Measurements from ENCODE around the gene ZBTB18. TPM values are rescaled to one million over a fixed set of nuclear protein-coding genes. Genes with fewer than 3 reads are reported as not detected.
"Not testable (repeated sequence)": the region's sequence is repeated elsewhere in the genome, so short reads cannot be mapped to it uniquely, and the experiment has no call there.

Gene ZBTB18
- total RNA-seq, 1 donor from 2014 or later: 14.3 TPM

DNA sequence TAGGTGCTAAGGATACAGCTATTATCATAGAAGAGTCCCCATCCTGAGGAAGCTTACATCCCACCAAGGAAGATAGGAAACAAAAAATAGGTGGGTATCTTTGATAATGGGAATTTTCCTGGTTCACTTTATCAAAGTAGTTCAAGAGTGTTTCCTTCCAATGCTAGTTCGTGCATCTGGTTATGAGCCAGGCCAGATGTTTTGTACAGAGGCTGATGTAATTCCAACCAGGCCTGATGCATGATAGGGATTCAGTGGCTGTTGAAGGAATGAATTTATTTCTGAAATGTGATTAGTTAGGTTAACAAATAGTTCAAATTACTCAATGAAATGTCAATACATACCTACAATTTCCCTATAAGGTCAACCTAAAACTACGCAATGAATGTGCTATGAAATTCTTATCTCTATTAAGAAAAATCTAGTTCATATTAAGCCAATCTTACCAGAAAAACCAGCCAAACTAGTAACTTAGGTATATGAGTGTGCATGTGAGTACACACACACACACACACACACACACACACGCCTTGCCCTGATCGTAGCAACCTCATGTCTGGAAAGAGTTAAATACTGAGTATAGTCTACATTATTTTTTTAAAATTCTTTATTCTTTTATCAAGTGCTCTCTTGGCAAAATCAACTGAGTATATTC, 9.5 kb upstream of the ZBTB18 start:
- DNase-seq (ENCODE audit: low spot score) (no peak), ATAC-seq (no peak)

DNA sequence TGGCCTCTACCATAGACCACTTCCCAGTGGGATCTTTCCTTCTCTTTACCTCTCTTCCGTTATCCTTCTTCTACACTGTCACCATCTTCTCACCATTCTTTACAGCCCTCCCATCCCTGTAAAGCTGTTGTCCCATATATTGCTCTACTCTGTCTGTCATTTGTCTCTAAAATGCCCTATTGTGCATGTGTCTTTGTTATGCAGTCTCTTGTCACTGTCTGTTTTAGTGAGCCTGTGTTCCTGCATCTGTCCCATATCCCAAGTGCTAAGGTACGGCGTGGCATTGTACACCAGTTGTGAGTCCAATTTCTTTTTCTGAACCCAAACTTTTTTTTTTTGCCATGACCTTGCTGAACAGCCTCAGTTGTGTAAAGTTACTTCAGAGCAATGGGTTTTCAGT, 8.8 kb upstream of the ZBTB18 start:
- no peak for ATAC-seq
- no peak for DNase-seq (ENCODE audit: low spot score)

DNA sequence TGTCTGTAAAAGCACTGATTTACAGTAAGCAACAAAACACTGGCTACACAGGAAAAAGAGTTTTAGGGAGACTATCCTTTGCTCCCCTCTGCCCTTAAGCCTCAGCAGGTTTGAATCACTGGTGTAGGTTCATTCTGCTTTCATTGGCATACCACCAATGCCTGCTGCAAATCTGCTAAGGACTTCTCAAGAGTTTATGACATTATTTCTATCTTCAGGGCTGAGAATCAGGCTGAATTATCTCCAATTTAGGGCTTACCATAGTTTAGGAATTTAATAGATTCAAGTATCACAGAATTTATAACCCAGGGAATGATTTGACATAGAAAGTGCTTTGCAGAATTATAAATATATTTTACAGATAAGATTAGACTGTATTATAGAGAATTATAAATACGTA, 6.7 kb upstream of the ZBTB18 start:
- DNase-seq (ENCODE audit: low spot score): no peak
- ATAC-seq: no peak

DNA sequence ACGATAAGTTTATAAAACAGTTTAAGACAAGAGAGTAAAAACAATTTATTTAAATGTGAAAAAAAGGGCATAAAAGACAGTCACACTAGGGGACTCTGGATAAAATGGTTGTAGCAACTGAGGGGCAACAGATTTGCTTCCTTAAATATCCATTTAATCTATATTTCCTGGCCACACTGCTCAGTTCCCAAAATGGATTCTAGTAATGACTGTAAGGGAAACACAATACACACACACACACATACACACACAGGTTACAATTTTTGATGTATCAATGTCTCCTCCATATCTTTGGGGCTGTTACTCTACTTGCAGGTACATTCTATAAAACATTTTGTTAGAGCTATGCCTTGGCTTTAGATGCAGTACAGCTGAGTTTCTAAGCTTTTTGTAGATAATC, 4.8 kb upstream of the ZBTB18 start:
- not testable (repeated sequence) for ATAC-seq; DNase-seq (ENCODE audit: low spot score)

DNA sequence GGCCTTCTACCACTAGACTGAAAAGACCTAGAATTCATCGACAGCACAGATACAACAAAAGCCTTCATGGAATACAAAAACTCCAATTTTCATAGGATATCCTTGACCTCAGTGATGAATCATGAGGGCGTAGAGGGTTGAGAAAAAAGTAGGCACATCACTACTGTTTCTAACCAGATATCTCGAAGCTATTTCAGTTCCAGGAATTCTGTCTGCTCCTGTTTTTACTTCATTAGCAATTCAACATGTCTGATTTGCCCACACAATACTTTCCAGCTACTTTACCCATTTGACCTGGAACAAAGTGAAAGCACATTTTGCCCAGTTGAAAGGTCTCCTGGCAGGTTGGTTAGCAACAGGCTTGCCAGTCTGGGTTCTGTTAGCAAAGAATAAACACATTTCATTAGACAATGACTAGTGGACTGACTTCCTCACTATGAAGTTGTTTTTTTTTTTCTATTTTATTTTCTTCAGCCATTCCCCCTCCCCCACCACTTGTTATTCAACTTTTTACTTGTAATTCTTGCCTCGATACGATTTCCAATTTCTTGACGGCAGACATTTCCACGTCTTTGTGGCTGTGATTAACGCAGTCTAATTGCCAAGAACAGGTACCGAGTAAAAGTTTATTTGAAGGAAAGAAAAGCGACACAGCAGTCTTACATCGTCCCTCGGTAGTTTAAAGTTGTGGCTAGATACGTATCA, 4.0 kb upstream of the ZBTB18 start:
- peak; percentile 35 for ATAC-seq
- peak; percentile 76 for DNase-seq (ENCODE audit: low spot score)

DNA sequence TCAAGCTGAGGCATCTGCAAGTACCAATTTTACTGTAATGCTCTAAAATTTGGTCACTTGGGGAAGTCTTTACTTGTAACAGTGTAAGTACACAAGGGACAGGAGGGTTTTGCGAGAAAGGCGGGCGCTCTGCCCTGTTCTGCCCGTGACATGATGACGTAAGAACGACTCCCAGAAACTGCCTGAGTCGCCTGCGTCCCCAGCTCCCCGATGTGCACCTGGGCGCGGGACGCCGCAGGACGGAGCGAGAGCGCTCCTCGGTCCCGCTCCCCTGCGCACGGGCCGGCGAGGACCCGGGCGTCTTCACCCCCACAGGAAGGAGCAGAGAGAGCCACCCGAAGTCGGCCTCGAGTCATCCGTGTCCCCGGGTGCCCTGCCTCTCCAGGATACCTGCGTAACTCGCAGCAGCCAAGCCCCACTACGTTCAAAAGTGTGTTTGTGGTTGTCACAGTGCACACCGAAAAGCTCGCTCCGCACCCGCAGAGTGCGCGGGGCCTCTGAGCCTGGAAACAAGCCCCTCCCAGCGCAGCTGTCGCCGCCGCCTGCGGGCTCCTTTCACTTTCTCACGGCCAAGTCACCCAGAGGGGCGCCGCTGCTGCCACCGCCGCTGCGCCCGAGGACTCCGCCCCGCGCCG, 3.3 kb upstream of the ZBTB18 start:
- no peak for DNase-seq (ENCODE audit: low spot score)
- ATAC-seq: peak; percentile 42

DNA sequence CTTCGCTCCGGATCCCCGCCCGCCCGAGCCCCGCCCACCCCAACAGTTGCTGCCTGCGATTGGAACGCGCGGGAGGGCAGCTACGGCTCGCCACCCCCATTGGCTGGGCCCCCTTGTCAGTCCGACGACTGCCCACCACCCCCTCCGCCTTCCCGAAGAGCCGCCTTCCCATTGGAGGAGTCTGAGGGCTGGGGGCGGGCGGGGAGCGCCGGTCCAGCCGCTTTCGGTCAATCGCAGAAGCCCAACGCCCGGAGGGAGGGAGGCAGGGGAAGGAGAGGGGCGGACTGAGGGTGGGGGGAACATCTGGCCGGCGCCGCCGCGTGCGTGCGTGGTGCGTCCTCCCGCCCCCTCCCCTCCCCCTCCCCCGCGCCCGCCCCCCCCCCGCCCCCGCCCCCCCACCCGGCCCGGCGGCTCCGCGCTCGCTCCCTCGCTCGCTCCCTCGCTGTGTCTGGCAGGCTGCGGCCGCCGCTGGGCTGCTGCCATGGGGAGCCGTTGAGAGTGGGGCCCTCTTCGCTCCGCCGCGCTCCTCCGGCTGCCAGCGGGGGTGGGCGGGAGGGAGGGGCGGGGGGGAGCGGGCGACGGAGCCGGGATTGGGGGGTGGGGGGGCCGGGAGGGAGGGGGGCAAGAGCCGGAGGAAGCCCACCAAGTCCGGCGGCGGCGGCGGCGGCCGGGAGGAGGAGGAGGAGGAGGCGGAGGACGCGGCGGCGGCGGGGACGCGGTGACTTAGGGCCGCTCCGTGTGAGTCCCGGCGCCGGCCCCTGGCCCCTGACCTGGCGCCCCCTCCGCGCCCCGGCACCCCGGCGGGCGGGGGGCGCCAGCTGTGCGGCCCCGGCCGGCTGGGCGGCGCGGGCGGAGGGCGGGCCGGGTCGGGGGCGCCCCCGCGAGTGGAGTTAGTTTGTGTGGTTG, 2.6 kb upstream of the ZBTB18 start:
- DNase-seq (ENCODE audit: low spot score) (peak; percentile 100), ATAC-seq (peak; percentile 83)

DNA sequence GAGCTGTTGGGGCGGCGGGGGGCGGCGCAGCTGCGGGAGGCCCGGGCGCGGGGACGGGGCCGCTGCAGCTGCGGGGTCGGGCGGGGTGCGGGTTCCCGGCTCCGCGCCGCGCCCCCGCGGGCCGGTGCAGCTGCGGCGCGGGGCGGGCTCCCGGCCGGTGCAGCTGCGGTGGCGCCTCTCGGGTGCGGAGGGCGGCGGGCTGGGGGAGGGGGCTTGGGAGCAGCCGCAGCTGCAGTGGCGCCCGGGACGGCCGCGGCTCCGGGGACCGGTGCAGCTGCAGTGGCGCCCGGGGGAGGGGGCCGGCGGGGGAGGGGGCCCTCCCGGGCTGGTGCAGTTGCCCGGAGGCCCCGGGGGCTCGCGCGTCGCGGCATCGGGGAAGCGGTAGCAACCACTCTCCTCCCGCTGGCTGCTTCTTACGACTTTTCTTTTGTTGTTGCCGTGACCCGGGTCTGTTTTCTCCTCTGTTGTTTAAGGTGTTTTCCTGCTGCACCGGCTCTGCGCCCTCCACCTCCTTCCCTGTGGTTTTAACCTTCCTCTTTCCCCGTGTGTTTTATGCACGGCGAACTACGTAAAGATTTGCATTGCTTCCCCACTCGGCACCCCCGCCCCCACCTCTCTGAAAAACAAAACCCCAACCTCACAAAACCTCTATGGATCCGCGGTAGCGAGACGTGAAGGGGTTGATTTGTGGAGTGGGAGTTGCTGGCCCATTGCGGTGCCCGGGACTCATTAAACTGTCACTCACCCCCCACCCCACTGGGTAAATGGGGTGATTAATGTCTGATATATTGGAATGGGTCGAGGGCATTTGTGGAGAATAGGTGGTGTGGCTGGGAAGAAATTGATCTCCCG, 1.7 kb upstream of the ZBTB18 start:
- DNase-seq (ENCODE audit: low spot score) (peak; percentile 62), ATAC-seq (peak; percentile 1)

DNA sequence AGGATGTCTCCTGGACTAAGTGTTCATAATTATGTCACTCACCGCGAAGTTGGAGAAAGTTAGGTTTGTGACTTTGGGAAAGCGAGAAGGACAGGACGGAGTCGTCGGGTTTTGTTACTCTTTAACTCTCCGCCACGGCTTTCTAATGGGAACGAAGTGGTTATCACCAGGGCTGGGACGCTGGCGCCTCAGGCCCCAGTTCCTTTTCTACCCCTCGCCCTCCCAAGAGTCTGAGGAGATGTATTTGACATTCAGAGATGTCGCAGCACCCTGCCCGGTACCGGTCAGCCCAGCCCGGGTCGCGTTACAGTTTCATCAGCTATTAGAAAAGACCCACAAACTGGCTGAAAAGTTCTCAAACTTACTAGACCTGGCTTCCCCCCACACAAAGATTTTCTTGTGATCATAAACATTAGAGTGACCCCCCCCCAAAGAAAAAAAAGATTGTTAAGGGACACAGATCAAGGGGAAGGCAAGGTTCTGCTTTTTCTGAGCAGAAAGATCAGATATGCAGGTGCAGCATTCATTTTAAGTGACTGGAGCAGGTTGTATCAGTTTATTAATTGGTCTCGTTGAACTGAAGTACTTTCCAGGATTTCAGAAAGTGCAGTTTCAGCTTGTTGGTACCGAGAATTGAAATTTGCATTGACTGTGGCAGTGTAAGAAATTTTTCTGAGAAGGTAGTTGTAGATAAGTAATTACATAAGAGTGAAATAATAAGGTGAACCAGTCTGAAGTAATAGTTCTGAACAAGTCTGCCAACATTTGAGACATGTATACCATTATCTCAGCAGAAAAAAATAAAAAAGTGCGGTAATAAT, 859 bp upstream of the ZBTB18 start:
- no peak for ATAC-seq
- no peak for DNase-seq (ENCODE audit: low spot score)

DNA sequence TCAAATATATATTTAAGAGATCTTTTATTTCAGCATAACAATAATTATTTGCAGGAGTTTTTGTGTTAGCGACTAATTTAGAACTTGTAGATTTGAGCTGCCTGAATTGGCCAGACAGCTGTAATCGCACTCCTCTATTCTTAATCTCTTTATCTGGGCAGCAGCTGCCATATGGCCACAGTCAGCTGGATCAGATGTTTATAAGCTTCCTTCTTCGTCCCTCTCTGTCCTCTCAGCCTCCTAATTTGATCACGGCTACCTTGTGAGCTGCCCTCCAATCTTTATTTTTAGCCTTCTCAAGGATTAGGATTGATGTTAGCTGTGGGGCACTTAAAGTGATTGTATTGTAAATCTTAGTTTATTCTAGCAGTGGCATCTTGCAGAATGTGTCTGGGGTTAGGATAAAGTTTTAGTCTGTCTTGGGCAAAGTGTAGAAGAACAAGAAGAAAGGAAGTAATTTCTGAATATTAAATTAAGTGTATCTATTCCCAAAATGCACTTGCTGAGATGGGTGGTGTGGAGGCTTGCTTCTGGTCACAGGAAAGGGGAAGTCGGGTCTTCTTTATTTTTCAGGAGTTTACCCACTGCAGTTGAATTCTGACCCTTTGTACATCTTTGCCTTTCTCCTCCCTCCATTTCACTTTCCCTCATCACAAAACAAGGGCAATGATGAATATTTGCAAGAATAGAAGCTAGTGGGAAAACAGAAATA, 1.1 kb downstream of the ZBTB18 start:
- ATAC-seq: no peak
- no peak for DNase-seq (ENCODE audit: low spot score)

DNA sequence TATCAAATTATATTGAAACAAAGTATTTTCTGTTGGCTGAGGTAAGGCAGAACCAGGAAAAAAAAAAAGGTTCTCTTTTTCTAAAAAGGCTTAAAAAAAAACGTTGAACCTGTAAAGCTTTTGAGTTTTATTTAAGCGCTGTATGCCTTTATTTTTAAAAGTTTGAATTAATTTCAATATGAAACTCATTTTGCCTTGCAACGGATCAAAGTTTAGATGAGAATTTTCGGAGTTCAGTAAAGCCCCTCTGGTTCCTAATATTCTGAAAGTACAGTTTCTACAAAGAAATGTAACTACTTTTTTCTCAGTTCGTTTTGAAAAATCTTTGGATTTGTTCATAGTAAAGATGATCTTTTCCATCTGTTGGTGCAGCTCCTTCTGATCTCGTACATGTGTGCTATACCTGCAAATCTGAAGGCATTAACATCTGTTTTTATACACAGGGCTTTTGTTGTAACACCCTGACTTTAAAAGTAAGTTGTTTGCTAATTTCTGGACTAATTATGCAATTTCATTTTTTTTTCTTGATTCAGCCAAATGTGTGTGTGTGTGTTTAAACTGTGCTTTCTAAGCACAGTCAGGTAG, 1.7 kb downstream of the ZBTB18 start:
- no peak for DNase-seq (ENCODE audit: low spot score)
- no peak for ATAC-seq

DNA sequence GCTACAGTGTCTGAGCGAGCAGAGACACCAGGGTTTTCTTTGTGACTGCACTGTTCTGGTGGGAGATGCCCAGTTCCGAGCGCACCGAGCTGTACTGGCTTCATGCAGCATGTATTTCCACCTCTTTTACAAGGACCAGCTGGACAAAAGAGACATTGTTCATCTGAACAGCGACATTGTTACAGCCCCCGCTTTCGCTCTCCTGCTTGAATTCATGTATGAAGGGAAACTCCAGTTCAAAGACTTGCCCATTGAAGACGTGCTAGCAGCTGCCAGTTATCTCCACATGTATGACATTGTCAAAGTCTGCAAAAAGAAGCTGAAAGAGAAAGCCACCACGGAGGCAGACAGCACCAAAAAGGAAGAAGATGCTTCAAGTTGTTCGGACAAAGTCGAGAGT, 2.7 kb downstream of the ZBTB18 start:
- no peak for ATAC-seq
- no peak for DNase-seq (ENCODE audit: low spot score)

DNA sequence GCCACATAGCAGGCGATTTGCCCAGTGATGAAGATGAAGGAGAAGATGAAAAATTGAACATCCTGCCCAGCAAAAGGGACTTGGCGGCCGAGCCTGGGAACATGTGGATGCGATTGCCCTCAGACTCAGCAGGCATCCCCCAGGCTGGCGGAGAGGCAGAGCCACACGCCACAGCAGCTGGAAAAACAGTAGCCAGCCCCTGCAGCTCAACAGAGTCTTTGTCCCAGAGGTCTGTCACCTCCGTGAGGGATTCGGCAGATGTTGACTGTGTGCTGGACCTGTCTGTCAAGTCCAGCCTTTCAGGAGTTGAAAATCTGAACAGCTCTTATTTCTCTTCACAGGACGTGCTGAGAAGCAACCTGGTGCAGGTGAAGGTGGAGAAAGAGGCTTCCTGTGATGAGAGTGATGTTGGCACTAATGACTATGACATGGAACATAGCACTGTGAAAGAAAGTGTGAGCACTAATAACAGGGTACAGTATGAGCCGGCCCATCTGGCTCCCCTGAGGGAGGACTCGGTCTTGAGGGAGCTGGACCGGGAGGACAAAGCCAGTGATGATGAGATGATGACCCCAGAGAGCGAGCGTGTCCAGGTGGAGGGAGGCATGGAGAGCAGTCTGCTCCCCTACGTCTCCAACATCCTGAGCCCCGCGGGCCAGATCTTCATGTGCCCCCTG, 3.3 kb downstream of the ZBTB18 start:
- DNase-seq (ENCODE audit: low spot score): no peak
- no peak for ATAC-seq

DNA sequence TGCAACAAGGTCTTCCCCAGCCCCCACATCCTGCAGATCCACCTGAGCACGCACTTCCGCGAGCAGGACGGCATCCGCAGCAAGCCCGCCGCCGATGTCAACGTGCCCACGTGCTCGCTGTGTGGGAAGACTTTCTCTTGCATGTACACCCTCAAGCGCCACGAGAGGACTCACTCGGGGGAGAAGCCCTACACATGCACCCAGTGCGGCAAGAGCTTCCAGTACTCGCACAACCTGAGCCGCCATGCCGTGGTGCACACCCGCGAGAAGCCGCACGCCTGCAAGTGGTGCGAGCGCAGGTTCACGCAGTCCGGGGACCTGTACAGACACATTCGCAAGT, 3.8 kb downstream of the ZBTB18 start:
- no peak for ATAC-seq
- DNase-seq (ENCODE audit: low spot score): no peak

DNA sequence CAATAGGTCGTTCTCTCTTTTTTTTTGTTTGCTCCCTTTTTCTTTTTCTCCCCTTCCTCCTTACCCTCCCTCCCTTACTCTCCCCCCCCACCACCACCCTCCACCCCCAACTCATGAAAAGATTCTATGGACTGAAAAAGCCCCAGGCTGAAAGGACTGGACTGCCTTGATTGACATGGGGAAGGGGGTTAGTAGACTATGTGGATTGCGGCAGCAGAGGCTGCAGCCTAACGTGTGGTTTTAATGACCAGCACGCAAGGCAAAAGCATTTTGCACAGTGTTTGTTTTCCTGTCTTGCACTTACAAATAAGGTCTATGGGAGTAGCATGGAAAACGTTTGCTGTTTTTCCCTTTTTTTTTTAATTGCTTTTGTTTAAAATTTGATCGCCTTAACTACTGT, 5.5 kb downstream of the ZBTB18 start:
- no peak for ATAC-seq
- no peak for DNase-seq (ENCODE audit: low spot score)

DNA sequence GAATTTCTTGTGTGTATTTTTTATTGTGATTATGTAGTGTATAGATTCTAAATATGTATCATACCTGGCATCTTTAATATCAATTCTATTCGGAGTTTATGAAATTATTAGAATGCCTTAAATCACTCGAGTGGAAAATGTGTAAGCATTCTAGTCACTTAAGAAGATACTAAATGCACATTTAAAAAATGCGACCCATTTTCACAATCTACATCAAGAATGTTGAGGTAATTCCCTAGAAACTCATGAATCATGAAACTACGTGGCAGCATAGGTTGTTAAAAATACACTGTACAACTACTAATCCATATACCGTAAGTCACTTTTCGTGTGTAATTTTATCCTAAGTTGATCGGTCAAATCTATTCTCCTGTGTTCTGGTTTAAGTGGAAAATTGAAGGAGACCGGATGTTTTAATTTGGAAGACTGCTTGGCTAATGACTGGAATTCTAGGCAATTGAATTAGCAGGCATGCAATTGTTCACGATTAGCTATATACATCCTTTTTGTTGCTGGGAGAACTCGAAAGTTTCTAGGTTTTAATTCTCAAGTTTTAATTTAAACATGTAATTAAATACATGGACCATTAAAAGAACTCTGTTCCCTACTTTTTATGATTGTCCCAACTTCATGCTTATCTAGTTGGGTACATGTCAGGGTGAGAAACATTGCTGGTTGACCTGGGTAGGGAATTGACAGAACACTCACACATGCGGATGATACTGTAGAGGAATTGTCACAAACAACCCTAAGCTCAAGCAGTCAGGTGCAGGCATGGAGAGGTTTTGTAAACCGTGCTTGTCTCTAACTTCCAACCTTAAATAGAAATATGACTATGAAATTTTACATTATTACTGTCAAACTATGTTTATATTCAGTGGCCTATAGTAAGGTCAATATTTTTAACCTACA, 6.6 kb downstream of the ZBTB18 start:
- ATAC-seq: no peak
- no peak for DNase-seq (ENCODE audit: low spot score)

DNA sequence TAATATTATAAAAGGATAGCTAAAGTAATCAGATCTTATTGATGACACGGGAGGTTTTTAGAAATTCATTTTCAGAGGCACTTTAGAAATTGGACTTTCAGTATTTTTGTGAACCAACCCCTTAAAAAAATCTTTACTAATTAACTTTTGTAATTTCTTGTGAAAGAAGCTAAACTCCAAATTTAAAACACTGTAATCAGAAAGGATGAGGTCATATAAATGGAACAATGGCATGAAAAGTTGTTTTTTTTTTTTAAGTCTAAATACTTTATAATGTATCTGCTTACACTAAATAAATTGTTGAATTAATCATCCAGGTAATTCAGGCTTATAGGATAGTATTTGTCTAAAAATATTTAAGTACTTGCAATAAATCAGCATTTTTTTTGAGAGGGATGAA, 9.0 kb downstream of the ZBTB18 start:
- no peak for ATAC-seq
- DNase-seq (ENCODE audit: low spot score): no peak
